HG03159 (cell line): ENCODE measurements around the gene HES5.
"Not testable (repeated sequence)": the region's sequence is repeated elsewhere in the genome, so short reads cannot be mapped to it uniquely, and the experiment has no call there.

Experiments used
- ATAC-seq: cut with Tn5 transposase; IDR thresholded peaks from one replicate; pipeline ENCODE4 v1.9.1; 2021; ENCODE audit warnings: mild to moderate bottlenecking, moderate library complexity; ENCODE audit not compliant: unreplicated experiment

The HES5 gene

DNA sequence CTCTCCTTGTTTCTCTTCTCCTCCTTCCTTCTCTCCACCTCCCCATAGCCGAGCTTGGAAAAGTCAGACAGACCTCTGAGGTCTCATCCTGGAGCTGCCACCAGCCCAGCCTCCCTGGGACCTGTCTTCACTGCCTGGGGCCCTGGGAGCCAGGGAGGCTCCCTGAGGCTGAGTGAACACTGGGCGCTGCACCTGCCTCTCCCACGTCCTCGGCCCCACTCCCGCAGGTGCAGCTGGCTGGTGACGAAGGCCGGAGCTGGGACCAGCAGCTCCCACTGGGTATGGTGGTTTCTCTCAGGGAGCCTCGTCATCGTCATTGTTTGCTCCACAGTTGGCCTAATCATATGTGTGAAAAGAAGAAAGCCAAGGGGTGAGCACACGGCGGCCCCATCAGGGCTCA lies 31.4 kb upstream of the HES5 start:
- ATAC-seq = no peak

DNA sequence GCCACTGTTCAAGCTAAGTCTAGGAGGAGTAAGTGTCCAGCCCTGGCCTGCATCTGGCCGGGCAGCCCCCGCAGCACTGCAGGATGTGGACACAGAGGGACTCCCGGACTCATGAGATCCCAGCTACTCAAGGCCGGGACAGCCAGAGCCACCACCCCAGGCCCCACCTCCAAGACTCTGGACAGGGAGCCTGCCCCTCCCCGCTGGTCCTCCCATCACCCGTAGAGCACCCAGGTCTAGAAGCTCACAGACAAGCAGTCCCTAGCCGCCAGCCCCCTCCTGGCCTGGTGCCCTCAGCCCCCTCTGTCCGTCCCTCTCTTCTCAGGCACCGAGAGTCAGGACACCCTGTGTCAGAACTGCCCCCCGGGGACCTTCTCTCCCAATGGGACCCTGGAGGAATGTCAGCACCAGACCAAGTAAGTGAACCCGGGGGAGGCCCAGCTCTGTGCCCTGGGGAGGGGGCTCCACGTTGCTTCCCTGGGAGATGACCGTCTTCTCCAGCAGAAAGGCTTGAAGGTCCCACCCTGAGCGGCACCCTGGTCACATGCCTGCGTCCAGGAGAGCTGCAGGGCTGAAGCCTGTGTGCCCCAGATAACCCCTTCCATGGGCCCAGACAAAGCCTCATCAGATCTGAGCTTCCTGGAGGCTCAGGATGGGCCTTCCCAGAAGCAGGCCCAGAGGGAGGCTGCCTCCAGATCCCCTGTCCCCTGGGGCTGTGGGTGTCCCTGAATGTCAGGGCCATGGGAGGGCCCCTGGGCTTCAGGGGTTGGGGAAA lies 30.4 kb upstream of the HES5 start:
- ATAC-seq = no peak

DNA sequence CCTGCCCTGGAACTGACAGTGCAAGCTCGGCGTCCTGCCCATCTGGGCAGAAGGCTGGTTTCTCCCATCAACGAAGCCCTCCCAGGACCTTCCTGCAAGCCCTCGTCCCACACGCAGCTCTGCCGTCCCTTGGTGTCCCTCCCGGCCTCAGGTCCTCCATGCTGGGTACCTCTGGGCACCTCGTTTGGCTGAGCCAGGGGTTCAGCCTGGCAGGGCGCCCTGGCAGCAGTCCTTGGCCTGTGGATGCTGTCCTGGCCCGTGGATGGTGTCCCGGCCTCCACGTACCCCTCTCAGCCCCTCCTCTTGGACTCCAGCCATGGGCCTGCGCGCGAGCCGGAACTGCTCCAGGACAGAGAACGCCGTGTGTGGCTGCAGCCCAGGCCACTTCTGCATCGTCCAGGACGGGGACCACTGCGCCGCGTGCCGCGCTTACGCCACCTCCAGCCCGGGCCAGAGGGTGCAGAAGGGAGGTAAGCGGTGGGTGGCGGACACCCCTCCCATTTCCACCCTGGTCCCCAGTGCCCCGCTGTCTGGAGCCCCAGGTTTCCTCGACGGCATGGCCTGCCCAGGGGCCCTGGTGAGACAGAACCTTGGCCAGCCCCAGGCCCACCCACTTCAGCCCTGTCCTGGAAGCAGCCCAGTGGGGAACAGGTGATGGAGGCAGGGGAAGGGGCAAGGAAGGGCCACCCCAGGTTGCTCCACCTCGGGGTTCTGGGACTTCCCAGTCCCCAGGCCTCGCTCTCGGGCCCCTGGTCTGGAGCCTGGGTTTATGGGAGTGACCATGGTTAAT lies 29.6 kb upstream of the HES5 start:
- no peak for ATAC-seq

DNA sequence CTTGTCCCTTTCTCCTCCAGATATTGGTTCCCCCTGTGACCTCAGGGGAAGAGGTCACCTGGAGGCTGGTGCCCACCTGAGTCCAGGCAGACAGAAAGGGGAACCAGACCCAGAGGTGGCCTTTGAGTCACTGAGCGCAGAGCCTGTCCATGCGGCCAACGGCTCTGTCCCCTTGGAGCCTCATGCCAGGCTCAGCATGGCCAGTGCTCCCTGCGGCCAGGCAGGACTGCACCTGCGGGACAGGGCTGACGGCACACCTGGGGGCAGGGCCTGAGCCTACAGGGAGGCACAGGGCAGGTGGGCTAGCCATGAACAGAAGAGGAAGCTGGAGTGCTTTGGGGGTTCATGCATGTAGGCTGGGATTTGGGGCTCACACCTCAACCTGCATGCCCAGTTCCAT lies 28.8 kb upstream of the HES5 start:
- no peak for ATAC-seq

DNA sequence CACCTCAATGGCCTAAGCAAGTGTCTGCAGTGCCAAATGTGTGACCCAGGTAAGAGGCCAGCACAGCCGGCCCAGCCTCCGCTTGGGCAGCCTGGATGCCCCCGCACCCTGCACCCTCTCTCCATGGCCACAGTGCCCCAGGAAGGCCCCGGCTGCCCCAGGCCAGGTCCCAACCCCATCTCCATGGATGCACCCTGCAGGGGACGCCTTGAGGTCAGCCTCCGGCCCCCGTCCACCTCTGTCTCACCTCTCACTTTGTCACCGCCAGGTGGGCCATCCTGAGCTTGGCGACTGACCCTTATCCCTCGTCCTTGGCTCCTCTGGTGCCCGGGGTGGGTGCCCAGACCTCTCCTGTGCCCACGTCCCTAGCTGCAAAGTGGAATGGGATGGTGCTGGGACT lies 28.4 kb upstream of the HES5 start:
- no peak for ATAC-seq

DNA sequence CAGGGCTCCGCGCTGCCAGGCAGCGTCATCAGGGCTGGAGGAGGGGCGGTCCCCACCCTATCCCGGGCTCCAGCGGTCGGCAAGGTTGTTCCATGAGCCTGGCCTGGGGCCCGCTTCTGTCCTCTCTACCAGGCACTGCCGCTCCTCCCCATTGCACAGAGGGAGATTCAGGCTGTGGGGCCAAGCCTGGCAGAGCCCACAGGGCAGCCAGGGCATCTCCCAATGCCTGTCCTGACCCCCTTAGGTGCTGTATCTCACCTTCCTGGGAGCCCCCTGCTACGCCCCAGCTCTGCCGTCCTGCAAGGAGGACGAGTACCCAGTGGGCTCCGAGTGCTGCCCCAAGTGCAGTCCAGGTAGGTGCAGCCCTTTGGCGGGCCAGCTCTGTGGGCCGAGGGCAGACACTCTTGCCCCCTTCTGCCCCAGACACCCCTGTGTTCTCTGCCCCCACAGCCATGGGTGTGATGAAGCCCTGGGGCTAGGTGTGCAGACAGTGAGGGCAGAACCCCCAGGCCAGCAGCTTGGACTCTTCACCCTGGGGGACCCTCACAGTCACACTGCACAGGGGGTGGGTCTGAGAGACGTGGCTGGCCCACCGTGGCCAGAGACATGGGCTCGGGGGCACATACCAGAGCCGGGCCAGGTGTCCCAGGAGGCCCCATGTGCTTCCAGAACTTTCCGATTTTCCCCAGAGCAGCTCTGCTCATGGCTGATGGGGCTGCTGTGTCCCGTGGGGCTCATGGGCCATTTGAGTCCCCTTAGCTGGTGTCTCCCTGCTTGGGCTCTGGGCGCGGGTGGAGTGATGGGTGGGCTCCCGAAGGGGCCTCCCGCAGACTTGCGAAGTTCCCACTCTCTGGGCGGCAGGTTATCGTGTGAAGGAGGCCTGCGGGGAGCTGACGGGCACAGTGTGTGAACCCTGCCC lies 27.7 kb upstream of the HES5 start:
- no peak for ATAC-seq

DNA sequence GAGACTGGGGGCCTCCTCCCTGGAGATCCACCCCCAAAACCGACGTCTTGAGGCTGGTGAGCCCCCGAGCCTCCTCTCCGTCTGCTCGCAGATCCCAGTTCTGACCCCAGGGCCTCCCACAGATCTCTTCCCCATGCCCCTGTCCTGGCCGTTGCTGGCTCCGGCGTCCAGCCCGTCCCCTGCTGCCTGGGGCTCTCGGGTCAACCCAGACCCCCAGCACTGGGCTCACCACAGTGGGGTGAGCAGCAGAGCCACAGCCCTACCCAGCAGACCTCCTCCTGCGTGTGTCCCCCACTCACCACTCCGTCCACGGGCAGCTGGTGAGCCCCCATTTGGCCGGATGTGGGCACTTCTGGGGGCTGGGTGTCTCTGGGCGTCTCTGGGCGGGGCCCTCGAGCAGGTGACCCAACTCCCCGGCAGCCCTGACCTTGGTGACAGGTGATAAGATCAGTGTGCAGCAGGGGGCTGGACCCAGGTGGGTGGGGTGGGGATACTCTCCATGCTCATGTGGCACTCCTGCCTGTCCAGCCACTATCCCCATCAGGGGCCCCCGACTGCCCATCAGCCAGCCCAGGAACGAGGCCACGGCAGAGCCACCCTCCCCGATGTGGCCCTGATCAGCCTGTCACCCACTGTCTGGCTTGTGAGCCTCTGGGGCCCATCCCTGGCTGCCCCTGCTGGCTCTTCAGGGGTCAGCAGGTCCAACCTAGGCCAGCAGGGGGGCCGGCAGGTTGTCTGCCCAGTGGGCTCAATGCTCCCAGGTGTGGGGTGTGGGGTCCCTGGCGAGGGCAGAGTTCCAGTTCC lies 26.8 kb upstream of the HES5 start:
- ATAC-seq = peak; percentile 26

DNA sequence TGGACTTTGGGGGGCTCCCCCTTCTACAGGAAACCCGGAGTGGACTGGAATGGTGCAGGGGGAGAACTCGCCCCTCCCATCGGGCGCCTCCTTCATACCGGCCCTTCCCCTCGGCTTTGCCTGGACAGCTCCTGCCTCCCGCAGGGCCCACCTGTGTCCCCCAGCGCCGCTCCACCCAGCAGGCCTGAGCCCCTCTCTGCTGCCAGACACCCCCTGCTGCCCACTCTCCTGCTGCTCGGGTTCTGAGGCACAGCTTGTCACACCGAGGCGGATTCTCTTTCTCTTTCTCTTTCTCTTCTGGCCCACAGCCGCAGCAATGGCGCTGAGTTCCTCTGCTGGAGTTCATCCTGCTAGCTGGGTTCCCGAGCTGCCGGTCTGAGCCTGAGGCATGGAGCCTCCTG lies 26.2 kb upstream of the HES5 start, which contains the start of gene TNFRSF14:
TNFRSF14 (plus strand) TSS at position 95 of the 401 bp plus-strand sequence; CDS start at position 389, 294 bp downstream.
- peak; percentile 51 for ATAC-seq

DNA sequence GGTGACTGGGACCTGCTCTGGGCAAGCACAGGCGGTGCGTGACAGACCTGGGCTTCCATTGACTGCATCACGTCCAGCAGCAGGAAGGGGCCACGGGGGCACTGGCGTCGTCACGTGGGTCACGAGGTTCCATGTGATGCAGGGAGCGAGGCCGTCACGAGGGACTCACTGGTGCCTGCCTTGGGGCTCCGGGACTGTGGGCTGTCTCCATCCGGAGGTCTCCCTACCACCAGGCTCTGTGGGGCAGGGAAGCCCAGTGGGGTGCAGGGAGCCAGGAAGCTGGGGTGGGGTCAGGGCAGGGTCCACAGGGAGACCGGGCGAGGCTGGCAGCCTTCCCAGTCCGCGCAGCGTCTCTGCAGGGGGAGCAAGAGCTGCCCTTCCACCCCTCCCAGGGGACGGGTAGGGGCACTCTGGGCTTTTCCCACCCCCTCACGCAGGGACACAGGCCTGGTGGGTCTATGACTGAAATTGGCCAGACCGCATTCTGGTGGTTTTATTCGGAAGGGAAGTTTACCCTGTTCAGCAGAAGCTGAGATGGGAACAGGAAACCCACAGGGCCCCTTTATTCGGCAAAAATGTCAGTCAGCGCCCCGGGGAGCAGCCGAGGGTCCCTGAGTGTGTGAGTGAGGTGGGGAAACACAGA lies 25.7 kb upstream of the HES5 start:
- peak; percentile 28 for ATAC-seq

DNA sequence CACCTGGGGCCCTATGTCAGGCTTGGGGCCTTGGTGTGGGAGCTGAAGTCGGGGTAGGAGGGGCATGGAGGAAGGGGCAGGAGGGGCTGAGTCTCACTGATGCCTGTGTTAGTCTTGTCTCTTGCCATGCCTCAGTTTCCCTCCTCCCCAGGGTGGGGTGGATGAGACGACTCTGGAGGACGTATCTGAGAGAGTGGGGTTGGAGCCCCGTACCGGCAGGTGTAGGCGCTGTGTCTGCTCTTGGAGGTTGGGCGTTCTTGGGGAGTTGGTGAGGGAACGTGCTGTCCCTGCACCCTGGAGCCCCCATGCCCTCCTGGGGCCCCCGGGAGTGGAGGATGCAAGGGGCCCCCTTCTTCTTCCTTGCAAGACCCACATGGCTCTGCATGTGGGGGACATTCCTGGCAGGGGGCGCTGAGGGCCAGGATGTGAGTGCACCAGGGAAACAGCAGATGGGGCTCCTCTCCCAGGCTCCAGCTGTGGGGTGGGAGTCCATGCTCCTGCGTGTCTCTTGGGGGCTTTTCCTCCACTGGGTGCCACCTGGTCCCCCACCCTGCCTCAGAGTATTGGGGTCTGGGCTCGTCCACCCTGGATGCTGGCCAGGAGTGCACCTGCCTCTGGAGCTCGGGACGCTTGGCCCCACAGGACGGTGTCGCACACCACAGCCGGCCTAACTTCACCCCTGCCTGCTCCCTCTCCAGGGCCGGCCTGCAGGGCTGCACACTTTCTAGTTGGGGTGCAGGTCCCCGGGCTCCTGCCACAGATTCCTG lies 24.7 kb upstream of the HES5 start:
- ATAC-seq = no peak

DNA sequence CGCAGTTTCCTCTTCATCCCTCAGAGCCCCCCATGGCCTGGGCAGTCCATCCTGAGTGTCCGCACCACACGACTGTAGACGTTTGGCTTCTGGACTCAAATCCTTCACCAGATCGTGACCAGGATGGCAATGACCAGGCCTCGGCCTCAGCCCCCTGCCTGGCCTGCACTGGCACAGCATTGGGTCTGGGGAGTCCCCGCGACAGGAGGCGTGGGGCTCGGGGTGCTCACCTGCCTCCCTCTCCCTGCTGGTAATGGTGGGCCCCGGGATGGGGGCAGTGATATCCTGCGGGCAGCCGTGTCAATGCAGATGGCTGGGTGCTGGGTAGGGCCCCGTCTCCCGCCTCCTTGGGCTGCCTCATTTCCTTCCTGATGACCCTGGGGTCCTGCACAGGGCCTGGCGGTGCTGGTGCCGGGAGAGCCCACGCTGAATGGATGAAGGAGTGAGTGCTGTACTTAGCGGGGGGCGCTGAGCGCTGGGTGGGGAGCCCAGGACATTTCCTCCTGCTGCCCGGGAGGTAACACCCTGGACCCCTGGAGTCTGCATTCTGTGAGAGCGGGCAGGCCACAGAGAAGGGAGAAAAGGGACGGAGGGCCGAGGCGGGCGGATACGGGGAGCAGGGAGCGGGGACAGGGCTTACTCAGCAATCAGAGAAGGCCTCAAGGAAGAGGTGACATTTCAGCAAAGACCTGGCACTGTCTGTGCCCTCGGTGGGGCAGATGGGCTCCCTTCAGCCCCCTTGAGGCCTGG lies 24.0 kb upstream of the HES5 start:
- ATAC-seq = no peak

DNA sequence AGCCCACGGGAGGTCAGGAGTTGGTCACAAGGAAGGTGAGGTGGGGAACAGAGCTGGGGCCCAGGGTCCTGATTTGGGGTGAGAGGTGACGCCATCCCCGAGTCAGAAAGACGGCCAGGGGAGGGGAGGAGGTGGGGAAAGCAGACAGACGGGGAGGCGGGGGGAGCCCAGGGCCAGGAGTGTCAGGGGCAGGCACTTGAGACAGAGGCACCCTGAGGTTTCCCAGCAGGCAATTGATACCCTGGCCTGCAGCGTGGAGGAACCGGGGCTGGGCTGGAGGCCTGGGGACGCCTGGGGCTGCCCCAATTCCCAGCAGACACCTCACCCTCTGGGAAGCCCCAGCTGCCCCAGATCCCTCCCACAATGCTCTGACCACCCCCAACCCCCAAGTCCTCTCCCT lies 23.0 kb upstream of the HES5 start:
- ATAC-seq = not testable (repeated sequence)

DNA sequence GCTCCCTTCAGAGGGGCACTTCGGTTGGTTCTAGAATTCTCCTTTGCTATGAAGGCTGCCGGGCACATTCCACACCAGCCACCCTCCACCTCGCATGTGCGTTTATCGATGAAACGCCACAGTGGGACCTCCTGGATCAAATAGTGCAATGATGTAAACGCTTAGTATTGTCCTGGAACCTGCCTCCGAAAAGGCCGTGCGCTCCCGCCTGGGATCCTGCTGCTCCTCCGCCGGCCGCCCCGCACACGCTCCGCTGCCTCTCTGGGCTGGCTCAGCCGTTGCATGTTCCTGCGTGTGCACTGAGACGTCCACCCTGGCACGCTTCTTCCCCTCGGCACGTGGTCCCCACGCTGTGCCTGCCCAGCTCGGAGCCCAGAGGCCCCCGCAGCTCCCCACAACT lies 22.1 kb upstream of the HES5 start:
- no peak for ATAC-seq

DNA sequence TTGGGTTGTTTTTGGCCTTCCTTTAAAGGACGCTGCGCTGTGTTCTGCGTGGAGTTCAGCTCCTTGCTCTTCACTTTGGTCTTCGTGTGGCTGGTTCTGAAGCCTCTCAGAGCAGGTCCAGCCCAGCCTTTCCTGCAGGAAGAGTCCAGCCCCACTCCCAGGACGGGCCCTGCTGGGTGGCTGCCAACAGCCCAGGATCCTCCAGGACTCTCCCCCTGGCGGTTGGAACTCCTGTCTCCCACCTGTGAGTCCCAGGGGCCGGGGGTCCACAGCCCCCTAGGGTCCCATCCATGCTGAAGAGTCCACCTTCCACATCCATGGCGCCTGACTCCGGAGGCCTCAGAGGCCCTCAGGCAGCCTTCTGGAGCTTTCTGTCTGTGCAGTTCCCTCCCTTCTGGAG lies 21.5 kb upstream of the HES5 start:
- ATAC-seq = not testable (repeated sequence)

DNA sequence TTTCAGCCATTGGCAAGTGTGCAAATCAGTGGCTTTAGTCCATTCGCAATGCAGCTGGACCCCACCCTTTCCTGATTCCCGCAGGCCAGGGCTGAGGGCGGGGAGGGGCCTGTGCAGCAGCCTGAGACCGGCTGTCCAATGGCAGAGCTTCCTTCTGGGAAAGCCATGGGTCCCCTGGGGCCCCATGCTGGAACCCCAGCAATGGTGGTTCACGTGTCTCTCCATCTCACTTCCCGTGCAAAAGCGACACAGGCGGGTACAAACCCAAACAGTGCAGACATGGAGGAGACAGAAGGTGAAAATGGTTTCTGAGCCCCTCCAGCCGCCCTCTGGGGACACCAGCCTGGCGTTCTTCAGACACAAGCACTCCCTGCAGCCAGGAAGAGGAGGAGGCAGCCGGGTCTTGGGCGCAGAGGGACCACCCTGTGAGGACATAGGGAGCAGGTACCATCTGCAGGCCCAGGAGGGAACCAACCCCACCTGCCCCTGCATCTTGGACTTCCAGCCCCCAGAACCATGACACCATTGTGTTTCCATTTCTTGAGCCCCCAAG lies 20.3 kb upstream of the HES5 start:
- ATAC-seq = not testable (repeated sequence)

DNA sequence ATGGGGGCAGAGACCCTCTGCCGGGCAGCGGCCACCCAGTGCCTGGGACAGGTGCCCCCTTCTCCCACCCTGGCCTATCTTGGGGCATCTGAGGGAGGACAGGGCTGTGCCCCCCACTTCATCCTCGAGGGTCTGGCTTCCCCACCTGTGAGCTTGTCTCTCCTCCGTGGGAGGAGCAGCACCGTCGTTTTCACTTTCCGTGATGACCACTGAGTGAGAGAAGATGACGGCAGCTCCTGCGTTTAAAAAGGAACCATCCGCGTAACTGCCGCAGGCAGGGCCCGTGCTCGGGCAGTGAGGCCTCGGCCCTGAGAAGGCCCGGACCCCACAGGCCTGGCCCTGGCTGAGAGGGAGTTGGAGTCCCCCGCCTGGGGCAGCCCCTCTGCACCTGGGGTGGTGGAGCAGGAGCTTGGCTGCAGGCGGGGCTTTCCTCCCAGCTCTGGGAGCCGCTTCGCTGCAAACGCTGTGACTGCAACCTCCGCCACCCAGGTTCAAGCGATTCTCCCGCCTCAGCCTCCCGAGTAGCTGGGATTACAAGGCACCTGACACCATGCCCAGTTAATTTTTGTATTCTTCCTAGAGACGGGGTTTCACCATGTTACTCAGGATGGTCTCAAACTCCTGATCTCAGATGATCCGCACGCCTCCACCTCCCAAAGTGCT lies 19.4 kb upstream of the HES5 start:
- ATAC-seq = not testable (repeated sequence)

DNA sequence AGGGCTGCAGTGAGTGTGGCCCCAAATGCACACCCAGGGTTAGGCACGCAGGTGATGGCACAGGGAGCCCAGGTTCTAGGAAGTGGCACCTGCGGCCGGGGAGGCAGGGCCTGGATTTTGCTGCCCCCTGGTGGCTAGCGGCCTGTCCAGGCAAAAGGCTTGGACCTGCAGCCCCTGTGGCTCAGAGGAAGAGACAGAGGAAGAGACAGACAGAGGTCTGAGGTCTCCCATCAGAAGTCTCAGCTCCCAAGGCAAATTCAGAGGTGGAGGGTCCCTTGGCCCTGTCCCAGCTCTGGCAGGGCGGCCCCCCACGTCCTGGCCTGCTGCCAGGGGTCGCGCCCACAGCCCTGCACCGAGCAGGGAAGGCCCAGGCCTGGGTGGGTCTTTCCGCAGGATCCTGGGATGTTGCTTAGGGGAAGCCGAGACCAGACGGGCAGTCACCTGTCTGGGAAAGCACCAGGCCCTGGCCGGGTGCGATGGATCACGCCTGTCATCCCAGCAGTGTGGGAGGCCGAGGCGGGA lies 18.1 kb upstream of the HES5 start:
- no peak for ATAC-seq
